Mesendoderm (in vitro differentiated cells): Measurements from ENCODE around the gene EARS2.

Experiments
- DNase-seq: peaks from one replicate; pipeline ENCODE4 v3.0.0; 2013
- H2AK5ac ChIP-seq: 2 replicates; pipeline ENCODE4 v1.6.1; 2013; ENCODE audit warnings: low read length, inconsistent platforms
- H2BK120ac ChIP-seq: 2 replicates; pipeline ENCODE4 v1.6.1; 2013; ENCODE audit warnings: low read depth, mild to moderate bottlenecking, low read length, moderate library complexity, mixed read lengths
- H2BK15ac ChIP-seq: replicated peaks from 2 replicates; pipeline ENCODE4 v1.6.1; 2013; ENCODE audit warnings: low read depth, mild to moderate bottlenecking, moderate library complexity
- H2BK5ac ChIP-seq: 2 replicates; pipeline ENCODE4 v1.6.1; 2013; ENCODE audit warnings: low read length, inconsistent platforms
- H3K18ac ChIP-seq: 2 replicates; pipeline ENCODE4 v1.6.1; 2013; ENCODE audit warnings: mild to moderate bottlenecking, low read length, mixed read lengths
- H3K23ac ChIP-seq: one replicate; pipeline ENCODE4 v1.6.1; 2013; ENCODE audit warnings: low read length
- H3K27ac ChIP-seq: 2 replicates; pipeline ENCODE4 v1.5.1; 2013; ENCODE audit warnings: low read depth, mild to moderate bottlenecking, inconsistent platforms, low read length, moderate library complexity
- H3K27me3 ChIP-seq: 2 replicates; pipeline ENCODE4 v1.6.1; 2013; ENCODE audit warnings: low read length, control low read depth, mild to moderate bottlenecking, inconsistent platforms; ENCODE audit not compliant: insufficient read depth, poor library complexity
- H3K36me3 ChIP-seq: 2 replicates; pipeline ENCODE4 v1.6.1; 2013; ENCODE audit warnings: low read length, inconsistent platforms; ENCODE audit not compliant: control insufficient read depth, insufficient read depth
- H3K4ac ChIP-seq: one replicate; pipeline ENCODE4 v1.6.1; 2013; ENCODE audit warnings: low read depth, mild to moderate bottlenecking, low read length, moderate library complexity
- H3K4me1 ChIP-seq: 2 replicates; pipeline ENCODE4 v1.6.1; 2013; ENCODE audit warnings: low read depth, low read length, inconsistent platforms; ENCODE audit not compliant: control insufficient read depth
- H3K4me2 ChIP-seq: 2 replicates; pipeline ENCODE4 v1.6.1; 2013; ENCODE audit warnings: low read length
- H3K4me3 ChIP-seq: 2 replicates; pipeline ENCODE4 v1.5.1; 2013; ENCODE audit warnings: mild to moderate bottlenecking, low read length
- H3K56ac ChIP-seq: one replicate; pipeline ENCODE4 v1.6.1; 2013; ENCODE audit warnings: low read length
- H3K79me1 ChIP-seq: 2 replicates; pipeline ENCODE4 v1.6.1; 2013; ENCODE audit warnings: low read length, inconsistent platforms
- H3K79me2 ChIP-seq: 2 replicates; pipeline ENCODE4 v1.6.1; 2013; ENCODE audit warnings: mild to moderate bottlenecking, low read length; ENCODE audit not compliant: control insufficient read depth, insufficient read depth
- H3K9ac ChIP-seq: 2 replicates; pipeline ENCODE4 v1.6.1; 2013; ENCODE audit warnings: low read length, inconsistent platforms
- H4K5ac ChIP-seq: one replicate; pipeline ENCODE4 v1.6.1; 2013; ENCODE audit warnings: low read length
- H4K8ac ChIP-seq: one replicate; pipeline ENCODE4 v1.6.1; 2013; ENCODE audit warnings: low read depth, mild to moderate bottlenecking, control low read depth, low read length, moderate library complexity
- WGBS: extraction: QIAGEN DNeasy Blood & Tissue Kit; methylation state at CpG from one replicate; pipeline ENCODE4 v1.1.7; 2013; ENCODE audit warnings: low lambda C conversion rate, missing lambda C conversion rate; ENCODE audit not compliant: insufficient coverage; ENCODE audit errors: extremely low coverage; 5-methylcytosine and 5-hydroxymethylcytosine counted together

EARS2 gene

DNA sequence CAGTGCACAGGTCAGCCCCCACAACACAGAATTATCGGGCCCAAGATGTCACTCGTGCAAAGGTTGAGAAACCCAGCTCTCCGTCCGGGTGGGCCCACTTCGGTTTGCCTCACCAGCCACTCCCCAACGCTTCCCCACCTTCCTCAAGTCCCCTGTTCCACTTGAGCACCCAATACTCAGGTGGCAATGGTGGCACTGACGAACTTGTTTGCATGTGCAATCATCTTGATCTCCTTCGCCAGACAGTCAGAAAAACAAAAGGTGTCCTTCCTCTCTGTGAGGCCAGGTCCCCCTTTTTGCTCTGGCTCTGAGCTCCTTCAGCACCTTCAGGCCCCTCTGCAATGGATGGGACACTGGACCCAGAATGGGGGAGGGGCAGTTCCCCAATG is 50.5 kb downstream of the EARS2 start:
- Histone ChIP-seq H3K4me3 (no peak overlapping the region), H3K23ac (peak overlapping the region; percentile 24), H3K27ac (no peak overlapping the region), H3K4me2 (no peak overlapping the region), H3K9ac (no peak overlapping the region), H2BK15ac (no peak overlapping the region), H2BK120ac (no peak overlapping the region), H3K56ac (no peak overlapping the region), H3K27me3 (no peaks in the 10 kb centered on the region), H2AK5ac (no peak overlapping the region), H3K4me1 (peaks cover 6% of the 10 kb centered on the region), H4K8ac (no peak overlapping the region), H3K79me1 (peaks cover 32% of the 10 kb centered on the region), H3K18ac (no peak overlapping the region), H3K36me3 (no peaks in the 10 kb centered on the region), H3K79me2 (peaks cover 68% of the 10 kb centered on the region), H4K5ac (no peak overlapping the region), H2BK5ac (no peak overlapping the region), H3K4ac (no peak overlapping the region)
- WGBS: no CpG with 5 or more reads among the region's 8 CpGs
- no peak for DNase-seq

DNA sequence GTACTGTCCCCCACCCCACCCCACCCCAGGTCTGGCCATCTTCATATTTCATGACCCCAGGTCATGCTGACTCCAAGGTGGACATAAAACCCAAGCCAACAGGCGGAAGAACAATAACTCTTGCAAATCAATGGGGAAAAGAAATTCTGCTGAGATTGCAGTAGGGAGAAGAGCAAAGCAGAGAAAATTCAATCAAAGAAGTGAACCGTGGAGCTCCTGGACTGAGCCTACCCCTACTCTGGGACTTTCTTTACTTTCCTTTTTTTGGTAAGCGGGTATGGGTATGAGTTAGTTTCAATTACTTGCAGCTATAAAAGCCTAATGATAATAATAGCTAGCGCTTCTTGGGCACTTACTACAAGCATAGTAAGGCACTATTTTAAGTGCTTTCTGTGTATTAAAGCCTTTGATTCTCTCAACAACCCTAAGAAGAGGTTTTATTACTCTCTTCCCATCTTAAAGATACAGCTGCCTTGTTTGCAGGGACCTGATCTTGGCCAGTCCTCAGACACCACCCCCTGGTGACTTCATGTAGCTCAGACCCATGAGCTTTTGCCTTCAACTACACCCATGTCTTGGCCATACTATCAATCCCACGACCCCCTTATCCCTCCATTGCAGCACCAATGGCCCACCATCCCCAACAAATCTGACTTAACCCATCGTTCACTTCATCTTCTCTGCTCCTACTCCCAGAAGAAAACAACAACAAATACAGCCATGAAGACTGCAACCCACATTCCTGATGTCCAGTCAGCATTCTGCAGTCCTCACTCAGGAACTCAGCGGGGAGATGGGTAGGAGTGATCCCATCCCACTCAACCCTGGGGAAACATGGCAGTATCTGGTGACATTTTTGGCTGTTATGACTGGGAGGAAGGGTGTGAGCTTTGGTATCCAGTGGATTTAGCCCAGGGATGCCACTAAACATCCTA is 51.2 kb downstream of the EARS2 start:
- H2BK120ac ChIP-seq: no peak overlapping the region
- no peak overlapping the region for H3K56ac ChIP-seq
- no peak overlapping the region for H3K9ac ChIP-seq
- H3K27ac ChIP-seq: no peak overlapping the region
- H3K4me3 ChIP-seq: no peak overlapping the region
- H4K5ac ChIP-seq: no peak overlapping the region
- H2BK15ac ChIP-seq: no peak overlapping the region
- peaks cover 33% of the 10 kb centered on the region for H3K79me1 ChIP-seq
- no peak overlapping the region for H3K4ac ChIP-seq
- no peak overlapping the region for H2AK5ac ChIP-seq
- H3K27me3 ChIP-seq: no peaks in the 10 kb centered on the region
- no peaks in the 10 kb centered on the region for H3K36me3 ChIP-seq
- H3K18ac ChIP-seq: no peak overlapping the region
- H3K23ac ChIP-seq: no peak overlapping the region
- H3K4me2 ChIP-seq: no peak overlapping the region
- H3K4me1 ChIP-seq: peaks cover 6% of the 10 kb centered on the region
- no CpG with 5 or more reads among the region's 7 CpGs for WGBS
- H2BK5ac ChIP-seq: no peak overlapping the region
- no peak for DNase-seq
- peaks cover 73% of the 10 kb centered on the region for H3K79me2 ChIP-seq
- no peak overlapping the region for H4K8ac ChIP-seq

DNA sequence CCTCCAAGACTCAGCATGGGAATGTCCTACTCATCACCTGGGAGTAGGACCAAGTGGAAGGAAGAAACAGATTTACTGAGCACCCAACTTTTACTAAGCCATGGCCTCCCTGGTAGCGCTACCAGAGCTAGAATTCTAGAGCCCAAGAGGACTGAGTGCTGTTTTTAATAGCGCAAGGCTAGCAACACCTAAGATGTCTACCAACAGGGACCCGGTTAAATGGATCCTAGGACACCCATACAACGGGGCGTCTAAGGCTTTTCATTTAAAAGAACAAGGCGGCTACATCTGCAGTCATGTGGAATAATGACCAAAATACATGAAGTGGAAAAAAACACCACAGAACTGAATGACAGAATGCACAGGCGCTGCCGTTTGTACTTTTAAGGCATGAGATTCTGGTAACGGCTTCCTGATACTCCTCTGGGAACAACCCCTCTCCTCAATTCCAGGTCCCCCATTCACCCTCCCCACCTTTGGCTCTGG is 51.9 kb downstream of the EARS2 start:
- H3K36me3 ChIP-seq: no peaks in the 10 kb centered on the region
- no peak overlapping the region for H2BK5ac ChIP-seq
- no peak overlapping the region for H2BK120ac ChIP-seq
- H4K5ac ChIP-seq: no peak overlapping the region
- no peak for DNase-seq
- peaks cover 38% of the 10 kb centered on the region for H3K79me1 ChIP-seq
- H3K27me3 ChIP-seq: no peaks in the 10 kb centered on the region
- H3K9ac ChIP-seq: peak overlapping the region; percentile 8
- H3K4me1 ChIP-seq: peaks cover 6% of the 10 kb centered on the region
- H3K27ac ChIP-seq: peak overlapping the region; percentile 23
- H3K79me2 ChIP-seq: peaks cover 80% of the 10 kb centered on the region
- no peak overlapping the region for H3K4ac ChIP-seq
- no peak overlapping the region for H3K4me3 ChIP-seq
- no peak overlapping the region for H3K56ac ChIP-seq
- no peak overlapping the region for H4K8ac ChIP-seq
- no peak overlapping the region for H3K4me2 ChIP-seq
- H2BK15ac ChIP-seq: no peak overlapping the region
- no peak overlapping the region for H3K18ac ChIP-seq
- H2AK5ac ChIP-seq: no peak overlapping the region
- H3K23ac ChIP-seq: no peak overlapping the region
- WGBS: no CpG with 5 or more reads among the region's 9 CpGs

DNA sequence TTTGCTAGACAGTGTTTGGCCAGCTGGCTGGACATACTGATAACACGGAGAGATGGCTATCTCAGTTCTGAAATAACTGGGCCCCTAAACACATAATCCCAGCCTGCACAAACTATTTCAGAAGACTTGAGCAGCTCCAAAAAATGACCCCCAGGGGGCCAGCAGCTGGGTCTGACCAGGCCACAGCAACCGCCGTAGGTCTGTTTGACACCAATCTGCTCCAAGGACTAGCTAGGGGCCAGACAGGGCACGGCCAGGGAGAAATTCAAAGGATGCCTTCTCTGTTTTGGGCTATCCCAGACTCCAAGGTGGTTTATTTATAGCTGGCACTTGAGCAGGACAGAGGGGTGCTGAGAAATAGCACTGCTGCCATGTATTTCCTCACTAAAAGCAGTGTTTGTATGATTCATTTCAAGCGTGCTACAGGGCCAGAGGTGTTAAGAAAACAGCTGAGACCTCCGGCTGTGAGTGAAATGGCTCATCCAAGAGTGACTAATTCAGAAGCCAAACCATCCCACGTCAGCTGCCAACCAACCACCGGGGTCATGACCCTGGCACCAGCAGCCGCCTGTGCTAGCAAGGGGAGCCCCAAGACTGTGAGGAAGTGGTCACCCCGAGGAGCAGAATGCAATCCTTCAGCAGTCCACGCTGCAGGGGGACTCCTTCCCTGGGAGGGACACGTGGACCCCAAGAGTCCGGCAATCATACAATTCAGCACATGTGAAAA is 52.5 kb downstream of the EARS2 start:
- Histone ChIP-seq H2BK5ac (no peak overlapping the region), H3K27ac (peak overlapping the region; percentile 23), H3K27me3 (no peaks in the 10 kb centered on the region), H3K18ac (no peak overlapping the region), H3K4me1 (peaks cover 6% of the 10 kb centered on the region), H3K56ac (no peak overlapping the region), H3K79me1 (peaks cover 38% of the 10 kb centered on the region), H3K4me2 (no peak overlapping the region), H4K5ac (no peak overlapping the region), H4K8ac (no peak overlapping the region), H3K4ac (no peak overlapping the region), H2BK120ac (no peak overlapping the region), H2AK5ac (no peak overlapping the region), H3K4me3 (no peak overlapping the region), H3K23ac (peak overlapping the region; percentile 24), H3K79me2 (peaks cover 86% of the 10 kb centered on the region), H3K9ac (peak overlapping the region; percentile 8), H3K36me3 (no peaks in the 10 kb centered on the region), H2BK15ac (no peak overlapping the region)
- WGBS: no CpG with 5 or more reads among the region's 13 CpGs
- peak; percentile 87 for DNase-seq

DNA sequence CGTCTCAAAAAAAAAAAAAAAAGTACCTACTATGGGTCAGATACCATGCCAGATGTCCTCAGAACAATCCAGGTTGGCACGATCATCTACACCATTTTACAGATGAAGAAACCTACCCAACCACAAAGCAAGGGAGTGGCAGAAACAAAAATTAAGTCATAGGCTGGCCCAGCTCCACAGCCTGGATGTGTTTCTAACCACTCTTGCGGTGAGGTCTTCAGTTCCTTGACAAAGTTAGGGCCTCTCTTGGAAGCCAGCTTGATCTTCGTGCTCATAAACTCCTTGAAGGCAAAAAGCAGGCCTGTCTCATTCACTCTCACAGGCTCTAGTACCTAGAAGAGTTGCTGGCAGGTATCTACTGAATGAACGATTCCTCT is 53.1 kb downstream of the EARS2 start:
- no peak overlapping the region for H2BK5ac ChIP-seq
- H3K79me2 ChIP-seq: peaks cover 81% of the 10 kb centered on the region
- H3K4me3 ChIP-seq: no peak overlapping the region
- H4K5ac ChIP-seq: no peak overlapping the region
- no peak overlapping the region for H4K8ac ChIP-seq
- H3K56ac ChIP-seq: no peak overlapping the region
- no peak overlapping the region for H2AK5ac ChIP-seq
- H2BK120ac ChIP-seq: no peak overlapping the region
- H3K79me1 ChIP-seq: peaks cover 34% of the 10 kb centered on the region
- H3K4ac ChIP-seq: no peak overlapping the region
- no CpG with 5 or more reads among the region's 5 CpGs for WGBS
- peaks cover 6% of the 10 kb centered on the region for H3K4me1 ChIP-seq
- H3K4me2 ChIP-seq: no peak overlapping the region
- H3K23ac ChIP-seq: peak overlapping the region; percentile 24
- DNase-seq: no peak
- H3K18ac ChIP-seq: no peak overlapping the region
- no peak overlapping the region for H2BK15ac ChIP-seq
- H3K27ac ChIP-seq: no peak overlapping the region
- H3K36me3 ChIP-seq: no peaks in the 10 kb centered on the region
- H3K9ac ChIP-seq: no peak overlapping the region
- H3K27me3 ChIP-seq: no peaks in the 10 kb centered on the region
